ENCODE data around the gene MAGOHB.
"Not testable (repeated sequence)": the region's sequence is repeated elsewhere in the genome, so short reads cannot be mapped to it uniquely, and the experiment has no call there.

MAGOHB gene

DNA sequence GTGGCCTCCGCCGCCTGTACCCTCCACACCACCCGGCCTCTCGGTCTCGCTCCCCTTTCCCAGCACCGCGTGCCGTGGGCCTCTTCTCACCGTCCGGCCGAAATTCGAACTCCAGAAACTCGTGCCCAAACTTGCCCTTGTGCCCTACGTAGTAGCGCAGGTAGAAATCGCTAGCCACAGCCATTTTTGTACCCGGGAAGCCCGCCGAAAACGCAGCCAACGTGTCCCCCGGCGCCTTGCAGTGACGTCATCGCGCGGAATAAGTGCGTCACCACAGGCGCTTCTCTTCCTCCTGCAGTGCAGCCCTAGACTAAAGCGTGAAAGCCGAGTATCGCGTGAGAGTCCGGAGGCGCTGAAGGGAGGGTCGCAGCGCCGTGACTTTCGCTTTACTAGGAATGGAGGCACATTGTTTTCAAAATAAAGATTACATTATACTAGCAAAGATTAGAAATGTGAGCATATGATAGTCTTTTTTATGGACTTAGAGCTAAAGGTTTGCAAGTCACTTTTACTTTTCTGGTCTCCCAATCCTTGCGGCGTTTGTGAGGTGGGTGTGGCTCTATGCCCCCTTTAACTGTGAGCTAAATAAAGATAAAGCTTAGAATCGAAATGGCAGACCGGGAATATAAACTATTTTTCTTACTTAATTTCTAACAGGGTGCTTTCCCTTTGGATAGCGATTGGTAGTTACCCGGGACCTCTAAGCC lies at the start of gene MAGOHB:
Gene MAGOHB, minus strand, starts transcription at position 261 of the 707 bp plus-strand sequence. Its CDS starts 77 bp downstream, at position 184.
- peak; percentile 97 to 99 for DNase-seq (ENCODE audit: low read depth in 2 of 2)

DNA sequence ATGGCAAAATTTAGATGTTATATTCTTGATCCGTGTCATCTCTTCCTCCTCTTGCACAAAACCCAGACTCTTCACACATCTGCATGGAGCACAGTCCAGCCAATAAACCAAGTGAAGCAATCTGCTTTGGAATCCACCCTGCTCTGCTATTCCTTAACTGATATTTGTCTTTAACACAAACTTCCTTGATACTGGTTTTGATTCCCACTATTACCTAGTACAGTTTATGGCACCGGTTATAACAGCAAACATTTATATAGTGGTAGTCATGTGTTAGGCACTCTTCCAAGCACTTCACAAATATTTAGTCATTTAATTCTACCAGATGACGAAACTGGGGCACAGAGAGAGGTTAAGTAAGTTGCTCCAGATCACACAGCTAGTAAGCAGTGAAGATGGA lies 47.9 kb upstream of the MAGOHB start:
- no peak for DNase-seq (ENCODE audit: low read depth in 2 of 2)

DNA sequence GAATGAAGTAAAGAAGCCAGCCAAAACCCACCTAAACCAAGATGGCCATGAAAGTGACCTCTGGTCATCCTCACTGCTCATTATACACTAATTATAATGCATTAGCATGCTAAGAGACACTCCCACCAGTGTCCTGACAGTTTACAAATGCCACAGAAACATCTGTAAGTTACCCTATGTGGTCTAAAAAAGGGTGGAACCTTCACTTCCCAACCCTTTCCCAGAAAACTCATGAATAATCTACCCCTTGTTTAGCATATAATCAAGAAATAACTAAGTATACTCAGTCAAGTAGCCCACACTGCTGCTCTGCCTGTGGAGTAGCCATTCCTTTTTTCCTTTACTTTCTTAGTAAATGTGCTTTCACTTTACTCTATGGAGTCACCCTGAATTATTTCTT lies 40.6 kb upstream of the MAGOHB start:
- no peak for DNase-seq (ENCODE audit: low read depth in 2 of 2)

DNA sequence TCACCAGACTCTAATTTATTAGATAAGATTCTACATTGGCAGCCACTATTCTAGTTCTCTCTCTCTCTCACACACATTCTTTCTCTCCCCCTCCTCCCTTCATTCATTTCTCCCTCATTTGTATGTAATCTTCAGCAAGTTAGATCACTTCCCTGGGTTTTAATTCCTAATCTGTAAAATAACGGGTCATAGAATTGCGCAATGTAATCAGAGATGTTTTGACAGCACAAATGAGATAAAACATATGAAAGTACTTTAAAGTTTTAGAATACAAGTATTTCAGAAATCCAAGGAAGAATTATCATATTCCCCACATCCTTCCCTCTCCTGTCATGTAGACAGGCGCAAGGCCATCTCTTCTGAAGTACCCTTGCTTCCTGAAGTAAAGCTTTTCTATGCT lies 38.8 kb upstream of the MAGOHB start:
- no peak for DNase-seq (ENCODE audit: low read depth in 2 of 2)

DNA sequence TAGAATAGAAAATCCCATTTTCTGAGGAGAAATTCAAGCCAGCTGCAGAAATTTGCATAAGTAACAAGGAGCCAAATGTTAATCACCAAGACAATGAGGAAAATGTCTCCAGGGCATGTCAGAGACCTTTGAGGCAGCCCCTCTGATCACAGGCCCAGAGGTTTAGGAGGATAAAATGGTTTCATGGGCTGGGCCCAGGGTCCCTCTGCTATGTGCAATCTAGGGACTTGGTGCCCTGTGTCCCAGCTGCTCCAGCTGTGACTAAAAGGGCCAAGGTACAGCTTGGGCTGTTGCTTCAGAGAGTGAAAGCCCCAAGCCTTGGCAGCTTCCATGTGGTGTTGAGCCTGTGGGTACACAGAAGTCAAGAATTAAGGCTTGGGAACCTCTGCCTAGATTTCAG lies 33.2 kb upstream of the MAGOHB start:
- DNase-seq (ENCODE audit: low read depth in 2 of 2): not testable (repeated sequence)

DNA sequence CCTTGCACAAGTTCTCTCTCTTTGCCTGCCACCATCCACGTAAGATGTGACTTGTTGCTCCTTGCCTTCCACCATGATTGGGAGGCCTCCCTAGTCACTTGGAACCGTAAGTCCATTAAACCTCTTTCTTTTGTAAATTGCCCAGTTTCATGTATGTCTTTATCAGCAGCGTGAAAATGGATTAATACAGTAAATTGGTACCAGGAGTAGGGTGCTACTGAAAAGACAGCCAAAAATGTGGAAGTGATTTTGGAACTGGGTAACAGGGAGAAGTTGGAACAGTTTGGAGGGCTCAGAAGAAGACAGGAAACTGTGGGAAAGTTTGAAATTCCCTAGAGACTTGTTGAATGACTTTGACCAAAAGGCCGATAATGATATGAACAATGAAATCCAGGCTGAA lies 32.5 kb upstream of the MAGOHB start:
- DNase-seq (ENCODE audit: low read depth in 2 of 2): no peak

DNA sequence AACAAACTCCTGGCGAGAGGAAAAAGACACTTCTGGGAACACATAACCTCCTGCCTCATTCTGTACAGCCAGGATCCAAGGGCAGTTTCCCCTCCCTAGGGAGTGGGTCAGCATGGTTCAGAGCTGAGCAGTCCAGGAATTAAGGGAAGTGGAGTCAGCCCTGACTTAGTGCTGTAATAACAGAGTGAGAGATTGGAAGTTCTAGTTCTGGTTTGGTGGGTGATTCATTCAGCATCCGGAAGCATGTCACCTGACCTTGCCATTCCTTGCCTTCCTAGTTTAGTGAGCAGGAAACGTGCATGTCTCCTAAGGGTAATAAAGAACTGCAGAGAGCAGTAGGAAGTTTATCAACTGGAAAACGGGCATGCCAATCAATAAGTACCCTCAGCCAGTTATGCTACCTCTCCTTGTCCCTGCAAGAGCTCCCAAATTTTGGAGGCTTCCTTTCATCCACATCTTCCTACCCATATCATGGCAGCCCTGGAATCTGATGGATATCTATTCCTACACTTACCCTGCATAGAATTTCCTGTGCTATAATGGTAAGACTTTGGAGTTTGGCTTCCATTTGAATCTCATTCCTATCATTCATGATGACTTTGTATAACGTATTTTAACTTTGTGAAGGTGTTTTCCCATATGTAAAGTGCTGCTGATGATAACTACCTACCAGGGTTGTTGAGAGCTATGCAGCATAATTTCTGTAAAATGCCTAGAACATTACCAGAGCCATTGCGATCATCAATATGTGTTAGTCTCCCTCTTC lies 28.5 kb upstream of the MAGOHB start:
- no peak for DNase-seq (ENCODE audit: low read depth in 2 of 2)

DNA sequence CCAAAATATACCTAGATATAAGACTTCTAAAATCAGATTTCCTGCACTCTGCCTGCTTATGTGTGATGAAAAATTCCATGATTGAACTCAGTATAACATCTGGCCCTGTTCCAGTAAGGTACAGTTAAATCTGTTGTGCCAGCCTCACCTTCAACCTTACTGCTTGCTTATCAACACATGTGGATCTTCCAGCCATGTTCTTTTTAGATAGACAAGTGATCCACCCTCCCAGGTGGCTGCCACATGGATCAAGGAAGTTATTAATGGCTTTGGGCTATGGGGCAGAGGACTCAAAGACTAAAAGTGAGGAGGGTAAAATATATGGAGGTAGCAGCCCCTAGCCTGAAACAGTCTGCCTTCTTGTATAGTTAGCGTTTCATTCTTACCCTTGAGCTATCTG lies 25.3 kb upstream of the MAGOHB start:
- no peak for DNase-seq (ENCODE audit: low read depth in 2 of 2)

DNA sequence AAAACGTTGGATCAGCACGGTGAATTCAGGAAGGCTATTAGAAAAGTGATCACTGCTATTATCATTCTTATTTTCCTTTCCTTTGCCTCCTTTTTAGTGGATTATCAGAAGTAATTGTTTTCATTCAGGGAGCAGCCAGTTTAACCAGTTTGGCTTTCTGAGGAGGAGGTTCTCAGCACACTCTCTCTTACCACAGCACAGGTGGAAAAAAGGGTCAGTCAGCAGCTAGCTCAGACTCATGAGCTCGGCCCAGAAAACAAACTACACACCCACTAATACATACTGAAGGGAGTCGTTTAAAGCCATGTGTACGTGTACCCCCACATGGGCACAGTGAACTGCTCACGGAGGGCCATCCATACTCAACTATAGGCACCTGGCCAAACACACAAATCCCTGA lies 23.2 kb upstream of the MAGOHB start:
- DNase-seq (ENCODE audit: low read depth in 2 of 2): no peak

DNA sequence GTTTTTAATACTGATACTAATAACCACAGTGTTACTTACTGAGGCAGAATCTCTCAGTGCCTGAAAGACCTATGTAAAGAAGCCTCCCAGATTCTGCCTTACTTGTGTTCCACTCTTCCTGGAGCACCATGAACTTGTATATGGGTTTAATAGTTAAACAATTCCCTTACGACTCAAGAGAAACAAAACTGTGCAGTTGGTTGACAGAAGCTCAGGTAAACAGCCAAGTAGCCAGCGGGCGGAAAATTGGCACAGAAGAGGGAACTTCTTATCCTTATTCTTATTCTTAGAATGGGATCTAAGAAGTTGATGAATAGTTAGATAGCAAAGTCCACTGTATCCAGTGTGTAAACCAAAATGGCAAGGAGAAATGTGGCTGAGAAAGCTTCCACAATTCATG lies 22.7 kb upstream of the MAGOHB start:
- DNase-seq (ENCODE audit: low read depth in 2 of 2): no peak

DNA sequence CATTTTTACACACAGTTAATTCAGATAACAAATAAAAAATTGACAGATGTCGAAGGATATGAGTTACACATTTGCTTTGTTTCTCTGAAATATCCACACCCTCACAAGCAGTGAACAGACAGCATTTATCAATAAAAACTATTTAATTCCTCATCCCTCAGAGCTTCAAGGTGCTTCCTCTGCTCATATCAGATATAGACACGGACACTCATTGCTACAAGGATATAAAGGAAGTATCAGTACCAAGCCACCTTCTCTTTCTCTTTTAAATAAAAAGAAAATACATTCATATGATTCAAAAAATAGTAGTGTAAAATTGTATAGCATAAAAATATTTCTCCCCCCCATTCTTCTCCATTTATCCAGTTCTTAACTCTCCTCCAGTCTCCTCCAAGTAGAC lies 21.9 kb upstream of the MAGOHB start:
- no peak for DNase-seq (ENCODE audit: low read depth in 2 of 2)

DNA sequence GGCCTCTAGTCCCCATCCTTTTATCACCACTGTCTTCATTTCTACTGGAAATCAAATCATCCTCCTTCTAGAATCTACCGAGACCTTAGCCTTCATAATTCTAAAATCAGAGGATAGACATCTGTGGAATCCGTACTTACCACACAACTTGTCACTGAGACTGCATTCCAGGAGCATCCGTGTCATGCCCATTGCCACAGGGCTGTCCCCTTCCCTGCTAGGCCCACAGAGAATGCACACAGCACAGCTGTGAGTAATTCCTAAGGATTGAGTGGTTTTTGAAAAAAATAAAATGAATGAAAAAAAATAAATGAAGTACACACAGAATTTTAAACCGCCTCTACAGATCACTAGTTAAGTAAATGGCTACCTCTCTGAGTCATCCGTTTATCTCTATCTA lies 21.0 kb upstream of the MAGOHB start:
- DNase-seq (ENCODE audit: low read depth in 2 of 2): no peak

DNA sequence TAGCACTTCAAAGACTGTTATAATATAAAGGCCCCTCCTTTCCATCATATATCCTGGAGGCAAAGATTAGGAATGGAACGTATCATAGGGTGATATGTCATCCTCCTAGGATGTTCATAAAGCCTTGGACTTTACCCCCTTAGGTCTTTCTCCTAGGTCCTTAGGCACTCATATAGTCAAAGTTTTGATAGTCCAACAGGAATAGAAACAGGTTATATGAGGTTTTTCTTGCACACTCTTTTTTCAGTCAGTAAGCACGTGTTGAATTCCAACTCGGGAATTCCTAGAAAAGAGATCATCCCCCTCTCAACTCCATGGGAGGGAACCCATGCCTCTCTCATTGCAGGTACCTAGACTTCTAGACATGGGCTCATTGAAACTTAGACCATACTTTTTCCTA lies 20.1 kb upstream of the MAGOHB start:
- DNase-seq (ENCODE audit: low read depth in 2 of 2): no peak

DNA sequence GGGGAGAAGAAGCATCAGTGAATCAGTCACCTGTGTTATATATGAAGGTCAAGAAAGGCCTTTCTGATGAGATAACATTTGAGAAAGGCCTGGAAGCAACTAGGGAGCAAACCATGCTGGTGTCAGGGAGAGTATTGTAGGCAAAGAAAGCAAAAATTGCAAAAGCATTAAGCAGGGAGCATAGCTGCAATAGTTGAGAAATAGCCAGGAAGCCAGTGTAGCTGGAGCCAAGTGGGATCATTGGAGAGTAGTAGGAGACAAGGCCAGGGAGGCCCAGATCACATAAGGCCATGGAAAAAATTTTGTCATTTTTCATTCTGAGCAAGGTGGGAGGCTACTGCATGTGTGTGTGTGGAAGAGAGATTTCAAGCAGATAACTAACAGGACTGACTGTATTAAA lies 18.8 kb upstream of the MAGOHB start:
- no peak for DNase-seq (ENCODE audit: low read depth in 2 of 2)

DNA sequence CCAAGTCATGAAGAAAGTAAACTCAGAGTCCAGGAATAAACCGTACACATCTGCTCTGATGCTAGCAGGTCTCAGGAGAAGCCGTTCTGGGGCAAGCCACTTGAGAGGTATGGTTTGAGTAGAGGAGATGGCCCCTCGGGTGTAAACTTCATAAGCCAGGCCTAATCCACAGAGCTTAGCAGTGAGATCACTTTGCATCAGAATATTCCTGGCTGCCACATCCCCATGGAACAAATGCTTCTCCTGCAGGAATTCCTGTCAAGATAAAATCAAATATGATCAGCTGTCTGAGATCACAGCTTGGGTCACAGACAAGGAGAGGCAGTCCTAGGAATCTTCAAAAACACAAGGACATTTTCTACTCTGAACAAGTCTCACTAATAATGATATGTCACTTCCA lies 11.2 kb upstream of the MAGOHB start:
- DNase-seq (ENCODE audit: low read depth in 2 of 2): no peak

DNA sequence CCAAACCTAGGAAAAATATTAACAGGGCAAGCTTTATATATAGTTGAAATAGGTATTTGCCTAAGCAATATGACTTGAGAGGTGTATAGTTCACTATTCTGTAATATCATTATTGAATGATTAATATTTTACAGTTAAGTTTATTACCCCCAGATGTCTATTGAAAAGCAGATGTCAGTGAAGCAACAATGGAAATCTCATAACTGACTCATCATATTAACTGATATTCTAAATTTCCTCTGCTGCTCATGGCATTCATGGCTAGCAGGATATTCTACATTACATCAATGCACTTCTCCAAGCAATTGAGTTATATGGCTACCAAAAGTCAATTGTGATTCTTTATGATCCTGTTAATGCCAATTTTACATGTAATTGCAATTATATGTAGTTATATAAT lies 9.7 kb upstream of the MAGOHB start:
- no peak for DNase-seq (ENCODE audit: low read depth in 2 of 2)

DNA sequence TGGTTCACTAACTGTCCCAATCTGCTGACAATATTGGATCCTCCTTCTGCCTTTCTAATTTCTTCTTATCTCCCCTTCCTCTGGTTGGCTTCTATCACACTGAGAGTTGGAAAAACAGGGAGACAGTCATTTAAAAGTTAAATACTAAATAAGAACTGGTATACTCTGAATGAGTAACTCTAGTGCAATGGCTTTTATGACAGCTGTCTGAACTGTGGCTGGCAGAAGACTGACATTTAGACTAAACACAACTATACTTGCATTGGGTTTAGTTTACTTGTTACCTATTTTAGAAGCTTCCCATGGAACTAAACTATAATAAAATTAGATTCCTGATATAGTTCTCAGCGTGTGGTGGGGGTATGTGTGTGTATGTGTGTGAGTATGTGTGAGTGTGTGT lies 7.9 kb upstream of the MAGOHB start:
- no peak for DNase-seq (ENCODE audit: low read depth in 2 of 2)

DNA sequence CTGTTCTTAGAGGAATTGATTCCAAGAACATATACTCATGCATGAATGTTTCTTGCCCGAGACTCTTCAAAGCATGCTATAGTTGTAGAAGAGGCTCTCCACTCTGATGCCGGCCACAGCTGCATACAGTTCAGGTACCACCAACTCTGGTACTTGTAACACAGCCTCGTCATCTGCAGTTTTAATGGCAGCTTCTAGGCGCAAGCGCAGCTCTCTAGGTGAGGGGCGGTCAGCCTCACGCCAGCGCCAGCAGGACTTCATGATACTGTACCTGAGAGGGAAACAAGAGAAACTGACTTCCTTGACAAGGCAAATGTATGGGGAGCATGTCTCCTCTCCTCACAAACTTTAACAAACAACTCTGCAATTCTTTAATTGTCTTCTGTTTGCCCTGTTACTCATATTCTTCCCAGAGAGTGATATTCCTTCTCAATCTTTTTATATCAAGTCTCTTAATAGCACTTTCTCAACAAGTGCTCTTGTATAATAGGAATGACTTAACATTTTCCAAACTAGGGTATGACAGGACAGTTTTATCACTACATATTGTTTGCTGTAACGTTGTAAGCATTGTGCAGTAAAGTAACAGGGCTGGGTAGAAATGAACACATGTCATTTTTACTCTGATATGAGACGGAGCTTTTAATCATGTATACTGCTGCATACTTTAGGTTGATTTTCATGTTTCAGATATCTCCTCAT lies 6.8 kb upstream of the MAGOHB start:
- DNase-seq (ENCODE audit: low read depth in 2 of 2): no peak

DNA sequence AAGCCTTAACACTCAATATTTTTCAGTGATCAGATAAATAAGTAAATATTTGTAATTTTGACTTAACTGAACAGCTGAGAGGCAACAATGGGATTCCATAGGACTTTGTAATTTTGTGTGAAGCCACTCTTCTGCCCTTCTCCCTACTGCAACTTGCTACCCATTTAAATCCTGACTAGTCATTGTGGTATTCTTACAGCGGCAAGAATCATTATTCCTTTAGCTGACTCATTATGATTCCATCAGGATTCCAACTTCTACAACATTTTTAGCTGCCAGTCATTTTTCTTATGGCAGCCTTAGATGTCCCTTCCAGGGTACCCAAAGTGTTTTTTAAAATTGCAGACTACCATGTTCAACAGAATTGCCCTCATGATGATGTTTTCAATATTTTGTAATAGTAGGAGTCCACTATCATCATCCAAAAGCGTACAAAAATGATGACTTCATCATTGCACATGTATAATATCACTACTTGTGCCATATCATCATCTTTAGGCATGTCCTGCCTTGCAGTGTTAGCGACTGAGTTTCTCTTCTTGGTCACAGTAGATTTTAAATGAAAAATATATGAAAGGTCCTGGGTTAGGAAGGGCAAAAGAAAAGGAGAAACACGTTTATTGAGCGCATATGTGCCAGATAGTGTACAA lies 5.1 kb upstream of the MAGOHB start:
- no peak for DNase-seq (ENCODE audit: low read depth in 2 of 2)

DNA sequence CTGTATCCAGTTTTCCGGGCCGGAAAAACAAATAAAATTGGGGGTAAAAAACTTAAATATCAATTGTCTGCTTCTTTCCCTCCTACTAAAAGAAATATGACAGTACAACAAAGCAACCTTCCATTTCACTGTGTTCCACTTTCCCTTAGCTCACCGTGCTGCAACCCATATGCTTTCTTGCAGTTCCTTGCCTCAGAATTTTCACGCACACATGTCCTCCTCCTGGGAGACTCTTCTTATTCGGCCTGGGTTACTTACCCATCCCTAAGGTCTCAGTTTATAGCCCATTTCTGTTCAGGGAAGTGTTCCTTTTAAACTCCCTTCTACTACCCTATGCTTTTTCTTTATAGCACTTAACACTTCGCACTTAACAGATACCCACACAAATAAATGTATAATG lies 4.5 kb upstream of the MAGOHB start:
- DNase-seq (ENCODE audit: low read depth in 2 of 2): no peak

DNA sequence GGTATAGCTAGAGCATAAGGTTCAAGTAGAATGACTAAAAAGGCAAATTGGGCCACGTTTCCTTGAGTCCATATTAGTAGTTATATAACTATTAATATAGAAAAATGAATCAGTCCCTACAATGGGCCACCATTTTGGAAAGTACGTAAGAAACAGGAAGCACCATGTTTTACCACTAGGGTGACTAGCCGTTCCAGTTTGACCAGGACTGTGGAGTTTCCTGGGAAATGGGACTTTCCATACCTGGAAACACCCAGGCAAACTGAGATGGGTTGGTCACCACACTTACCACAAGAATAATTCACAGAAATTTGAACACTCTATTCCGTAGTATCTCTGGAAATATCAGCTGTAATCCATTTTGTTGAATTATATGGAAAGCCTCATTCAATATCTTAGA lies 2.1 kb upstream of the MAGOHB start:
- no peak for DNase-seq (ENCODE audit: low read depth in 2 of 2)

DNA sequence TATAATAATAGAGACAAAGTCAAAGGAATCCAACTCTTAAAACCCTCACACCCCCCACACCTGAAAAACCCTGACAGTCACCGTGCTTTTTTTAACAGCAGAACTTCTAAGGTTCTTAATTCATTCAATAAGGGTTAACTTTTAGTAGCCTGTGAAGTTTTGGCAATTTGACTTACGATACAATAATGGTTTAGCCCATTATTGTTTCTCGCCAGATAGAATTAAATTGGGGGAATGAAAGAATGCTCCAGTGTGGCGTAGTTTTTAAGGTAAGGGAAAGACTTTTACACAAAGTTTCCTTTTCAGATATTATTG lies 604 bp upstream of the MAGOHB start:
- no peak for DNase-seq (ENCODE audit: low read depth in 2 of 2)

DNA sequence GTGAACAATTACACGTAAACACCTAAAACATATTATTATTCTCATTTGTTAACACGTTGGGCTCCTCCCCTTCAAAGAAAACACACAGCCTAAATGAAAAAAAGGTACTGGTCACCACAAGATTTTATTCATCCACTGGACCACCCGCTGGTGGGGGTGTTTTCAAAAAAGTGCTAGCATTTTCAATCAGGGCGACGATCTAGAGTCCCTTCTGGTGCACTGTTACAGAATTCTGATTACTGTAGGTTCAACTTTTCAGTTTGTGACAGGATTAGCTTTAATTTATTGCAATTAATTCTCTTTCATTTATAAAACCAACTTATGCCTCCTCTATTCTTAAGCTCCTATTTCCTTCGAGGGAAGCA lies 443 bp downstream of the MAGOHB start:
- DNase-seq (ENCODE audit: low read depth in 2 of 2): no peak
